GM12873 (cell line): ENCODE results near the gene OR6K2.

ENCODE experiments used
- CTCF ChIP-seq: IDR thresholded peaks from 2 replicates; pipeline ENCODE4 v1.5.1; 2012; ENCODE audit warnings: low read depth, mild to moderate bottlenecking, moderate library complexity, low read length, control low read depth; ENCODE audit not compliant: insufficient read depth; ENCODE audit errors: missing control alignments

The OR6K2 gene

GRCh38 chr1:158700552-158700951 lies at the start of gene OR6K2:
TSS of gene OR6K2 (minus strand) at chr1:158700652. CDS start at chr1:158700652, 0 bp downstream.
- no peak for TF ChIP-seq CTCF

- TF ChIP-seq CTCF, result no peak
Observed at GRCh38 chr1:158735848-158736247, 35.4 kb upstream of the OR6K2 start.

- no peak for TF ChIP-seq CTCF
Observed at GRCh38 chr1:158732524-158732923, 32.1 kb upstream of the OR6K2 start.

GRCh38 chr1:158731707-158732106 lies 31.3 kb upstream of the OR6K2 start:
- TF ChIP-seq CTCF, result no peak

GRCh38 chr1:158730453-158730852 lies 30.0 kb upstream of the OR6K2 start:
- no peak for TF ChIP-seq CTCF

GRCh38 chr1:158728510-158729225 lies 28.2 kb upstream of the OR6K2 start:
- TF ChIP-seq CTCF, result no peak

GRCh38 chr1:158724442-158724841 lies 24.0 kb upstream of the OR6K2 start:
- no peak for TF ChIP-seq CTCF
